ENCODE measurements around the gene RIIAD1. TPM values are rescaled to one million over a fixed set of nuclear protein-coding genes. Genes with fewer than 3 reads are reported as not detected.

RIIAD1 gene
- total RNA-seq, 2 donors from 2014 or later: not detected

DNA sequence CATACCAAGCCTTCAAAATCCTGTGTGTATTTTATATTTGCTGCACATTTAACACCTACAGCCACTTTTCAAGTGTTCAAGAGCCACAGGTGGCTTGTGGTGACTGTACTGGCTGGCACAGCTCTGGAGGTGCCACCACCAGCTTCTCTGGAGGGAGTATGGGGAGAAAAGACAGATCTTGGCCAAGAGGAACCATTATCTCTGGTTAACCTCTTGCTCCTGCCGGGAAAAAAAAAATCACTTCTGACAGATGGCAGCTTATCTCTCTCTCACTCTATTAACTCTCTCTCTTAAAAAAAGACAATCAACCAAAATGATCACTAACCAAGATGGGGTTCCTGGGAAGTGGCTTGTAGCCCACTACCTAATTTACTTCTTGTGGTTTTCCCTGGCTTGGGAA lies 1.2 kb upstream of the RIIAD1 start:
- no peaks in the 10 kb centered on the region for H3K36me3 Mint-ChIP-seq (ENCODE audit: low read depth)
- Histone ChIP-seq H3K4me1 (ENCODE audit: control insufficient read depth, insufficient read depth, low read length) (peaks cover 4% of the 10 kb centered on the region), H3K27ac (ENCODE audit: low read depth, low read length) (no peak overlapping the region), H3K27me3 (ENCODE audit: control insufficient read depth, insufficient read depth, low read length, poor library complexity, severe bottlenecking) (peaks cover 71% of the 10 kb centered on the region), H3K9me3 (ENCODE audit: control insufficient read depth, low read length) (no peaks in the 10 kb centered on the region), H3K9ac (ENCODE audit: extremely low read depth, low read length, poor library complexity, severe bottlenecking) (no peak overlapping the region), H3K4me3 (ENCODE audit: low read length) (no peak overlapping the region), H3K36me3 (ENCODE audit: control insufficient read depth, insufficient read depth, low read length) (no peaks in the 10 kb centered on the region)
- H3K27me3 Mint-ChIP-seq (ENCODE audit: insufficient read depth): peaks cover 75% of the 10 kb centered on the region
- no peak for TF ChIP-seq CTCF (conservative IDR thresholded peaks at IDR 0.05)
- 0 to 41% methylated on average over 1 of the region's 1 CpG for WGBS, 2 experiments (ENCODE audit: insufficient coverage in 1 of 2, insufficient read length in 1 of 2)
- no peaks in the 10 kb centered on the region for H3K9me3 Mint-ChIP-seq
- peaks cover 15% of the 10 kb centered on the region for H3K4me1 Mint-ChIP-seq
- no peak overlapping the region for H3K4me3 Mint-ChIP-seq
- DNase-seq: no peak
- H3K27ac Mint-ChIP-seq: no peak overlapping the region

GRCh38 chr1:151720554-151720953 lies 768 bp upstream of the RIIAD1 start:
- TF ChIP-seq CTCF (conservative IDR thresholded peaks at IDR 0.05): no peak
- no peak overlapping the region for H3K27ac ChIP-seq (ENCODE audit: low read depth, low read length)
- H3K9me3 ChIP-seq (ENCODE audit: control insufficient read depth, low read length): no peaks in the 10 kb centered on the region
- H3K4me1 Mint-ChIP-seq: peaks cover 15% of the 10 kb centered on the region
- no peaks in the 10 kb centered on the region for H3K9me3 Mint-ChIP-seq
- H3K27ac Mint-ChIP-seq: no peak overlapping the region
- no peak overlapping the region for H3K4me3 Mint-ChIP-seq
- no peaks in the 10 kb centered on the region for H3K36me3 ChIP-seq (ENCODE audit: control insufficient read depth, insufficient read depth, low read length)
- peak; percentile 34 for DNase-seq
- no peak overlapping the region for H3K4me3 ChIP-seq (ENCODE audit: low read length)
- H3K36me3 Mint-ChIP-seq (ENCODE audit: low read depth): no peaks in the 10 kb centered on the region
- WGBS, 2 experiments (ENCODE audit: insufficient coverage in 1 of 2, insufficient read length in 1 of 2): 50 to 73% methylated on average over 2 to 5 of the region's 5 CpGs
- no peak overlapping the region for H3K9ac ChIP-seq (ENCODE audit: extremely low read depth, low read length, poor library complexity, severe bottlenecking)
- peaks cover 71% of the 10 kb centered on the region for H3K27me3 ChIP-seq (ENCODE audit: control insufficient read depth, insufficient read depth, low read length, poor library complexity, severe bottlenecking)
- peaks cover 76% of the 10 kb centered on the region for H3K27me3 Mint-ChIP-seq (ENCODE audit: insufficient read depth)
- peaks cover 4% of the 10 kb centered on the region for H3K4me1 ChIP-seq (ENCODE audit: control insufficient read depth, insufficient read depth, low read length)

- Histone ChIP-seq H3K4me1 (ENCODE audit: control insufficient read depth, insufficient read depth, low read length) (peaks cover 4% of the 10 kb centered on the region), H3K36me3 (ENCODE audit: control insufficient read depth, insufficient read depth, low read length) (no peaks in the 10 kb centered on the region), H3K9ac (ENCODE audit: extremely low read depth, low read length, poor library complexity, severe bottlenecking) (no peak overlapping the region), H3K9me3 (ENCODE audit: control insufficient read depth, low read length) (no peaks in the 10 kb centered on the region), H3K27me3 (ENCODE audit: control insufficient read depth, insufficient read depth, low read length, poor library complexity, severe bottlenecking) (peaks cover 76% of the 10 kb centered on the region), H3K27ac (ENCODE audit: low read depth, low read length) (no peak overlapping the region), H3K4me3 (ENCODE audit: low read length) (peak overlapping the region; percentile 73)
- H3K27ac Mint-ChIP-seq: no peak overlapping the region
- no peak for TF ChIP-seq CTCF (conservative IDR thresholded peaks at IDR 0.05)
- H3K4me1 Mint-ChIP-seq: peaks cover 10% of the 10 kb centered on the region
- no peak for DNase-seq
- peaks cover 82% of the 10 kb centered on the region for H3K27me3 Mint-ChIP-seq (ENCODE audit: insufficient read depth)
- H3K4me3 Mint-ChIP-seq: peak overlapping the region; percentile 50
- H3K9me3 Mint-ChIP-seq: no peaks in the 10 kb centered on the region
- WGBS, 2 experiments (ENCODE audit: insufficient coverage in 1 of 2, insufficient read length in 1 of 2): 28 to 34% methylated on average over 15 to 17 of the region's 17 CpGs
- no peaks in the 10 kb centered on the region for H3K36me3 Mint-ChIP-seq (ENCODE audit: low read depth)
These were observed 627 bp downstream of the RIIAD1 start for GRCh38 chr1:151721788-151722510.
